8988T (cell line): Measurements from ENCODE around the gene TMPRSS12.
"Not testable (repeated sequence)": the region's sequence is repeated elsewhere in the genome, so short reads cannot be mapped to it uniquely, and the experiment has no call there.

Experiments
- DNase-seq: peaks from one replicate; pipeline ENCODE4 v3.0.0; 2011

The TMPRSS12 gene

DNA sequence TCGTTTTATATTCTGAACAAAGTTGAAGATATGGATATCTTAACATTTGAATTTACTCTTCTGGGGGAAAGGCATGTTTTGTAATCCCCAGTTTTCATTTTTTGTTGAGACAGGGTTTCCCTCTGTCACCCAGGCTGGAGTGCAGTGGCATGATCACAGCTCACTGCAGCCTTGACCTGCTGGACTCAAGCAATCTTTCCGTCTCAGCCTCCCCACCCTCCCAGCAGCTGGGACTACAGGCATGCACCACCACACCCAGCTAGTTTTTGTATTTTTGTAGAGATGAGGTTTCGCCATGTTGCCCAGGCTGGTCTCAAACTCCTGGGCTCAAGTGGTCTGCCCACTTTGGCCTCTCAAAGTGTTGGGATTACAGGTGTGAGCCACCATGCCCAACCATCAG lies 84.2 kb downstream of the TMPRSS12 start:
- DNase-seq, result not testable (repeated sequence)

DNA sequence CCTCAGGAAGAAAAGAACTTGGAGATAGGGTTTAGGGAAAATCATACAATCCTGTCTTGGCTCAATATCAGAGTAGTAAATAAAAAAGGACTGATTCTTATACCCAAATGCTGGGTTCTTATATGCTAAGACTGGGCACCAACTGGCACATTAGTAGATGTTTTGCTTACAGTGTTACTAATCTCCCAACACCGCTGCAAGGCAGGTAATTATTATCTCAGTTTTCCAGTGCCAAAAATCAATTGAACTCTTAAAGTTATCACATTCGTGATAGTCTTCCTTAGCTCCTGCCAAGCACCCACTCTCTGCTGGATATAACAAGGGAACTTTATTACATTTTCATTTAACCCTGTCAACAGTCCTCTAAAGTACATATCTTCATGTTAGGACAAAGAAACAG lies 84.6 kb downstream of the TMPRSS12 start:
- DNase-seq, result no peak

DNA sequence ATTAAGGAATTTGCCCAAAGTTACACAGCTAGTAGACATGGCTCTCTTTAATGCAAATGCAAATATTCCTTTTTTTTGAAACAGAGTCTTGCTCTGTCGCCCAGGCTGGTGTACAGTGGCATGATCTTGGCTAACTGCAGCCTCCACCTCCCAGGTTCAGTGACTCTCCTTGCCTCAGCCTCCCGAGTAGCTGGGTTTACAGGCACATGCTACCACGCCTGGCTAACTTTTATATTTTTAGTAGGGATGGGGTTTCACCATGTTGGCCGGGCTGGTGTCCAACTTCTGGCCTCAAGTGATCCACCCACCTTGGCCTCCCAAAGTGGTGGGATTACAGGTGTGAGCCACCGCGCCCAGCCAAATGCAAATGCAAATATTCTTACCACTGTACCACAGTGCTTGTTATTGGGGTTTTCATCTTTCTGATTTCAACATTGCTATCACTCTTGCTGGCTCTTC lies 85.1 kb downstream of the TMPRSS12 start:
- DNase-seq, result no peak

DNA sequence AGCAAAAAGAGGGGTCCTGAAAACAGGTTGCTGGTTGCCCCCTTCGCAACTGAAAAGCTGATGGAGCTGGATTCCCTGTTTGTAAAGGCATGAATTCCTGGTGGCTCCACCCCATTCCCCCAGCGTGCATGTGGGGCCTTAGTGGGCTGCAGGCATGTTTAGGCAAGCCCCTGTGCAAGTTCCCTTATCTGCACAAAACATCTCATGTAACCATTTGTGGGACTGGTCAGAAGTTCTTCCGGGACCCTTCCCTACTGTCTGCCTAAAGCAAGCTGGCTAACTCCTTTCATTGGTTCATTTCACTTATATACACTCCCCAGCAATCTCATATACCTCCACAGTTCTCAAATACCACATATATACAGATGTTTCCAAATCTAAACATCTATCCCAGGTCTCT lies 85.7 kb downstream of the TMPRSS12 start:
- no peak for DNase-seq

DNA sequence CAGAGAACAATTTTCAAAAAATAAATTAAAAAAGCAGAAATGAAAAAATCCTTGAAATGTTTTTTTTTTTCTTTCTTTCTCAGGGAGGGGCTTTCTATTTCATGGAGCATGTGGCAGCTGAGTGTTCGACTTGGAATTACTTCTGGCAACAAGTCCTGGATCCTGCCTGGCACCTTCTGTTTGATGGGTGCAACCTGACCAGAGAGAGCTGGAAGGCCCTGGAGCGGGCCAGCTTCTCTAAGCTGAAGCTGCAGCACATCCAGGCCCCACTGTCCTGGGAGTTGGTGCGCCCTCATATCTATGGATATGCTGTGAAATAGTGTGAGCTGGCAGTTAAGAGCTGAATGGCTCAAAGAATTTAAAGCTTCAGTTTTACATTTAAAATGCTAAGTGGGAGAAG lies 87.1 kb downstream of the TMPRSS12 start:
- DNase-seq, result no peak

DNA sequence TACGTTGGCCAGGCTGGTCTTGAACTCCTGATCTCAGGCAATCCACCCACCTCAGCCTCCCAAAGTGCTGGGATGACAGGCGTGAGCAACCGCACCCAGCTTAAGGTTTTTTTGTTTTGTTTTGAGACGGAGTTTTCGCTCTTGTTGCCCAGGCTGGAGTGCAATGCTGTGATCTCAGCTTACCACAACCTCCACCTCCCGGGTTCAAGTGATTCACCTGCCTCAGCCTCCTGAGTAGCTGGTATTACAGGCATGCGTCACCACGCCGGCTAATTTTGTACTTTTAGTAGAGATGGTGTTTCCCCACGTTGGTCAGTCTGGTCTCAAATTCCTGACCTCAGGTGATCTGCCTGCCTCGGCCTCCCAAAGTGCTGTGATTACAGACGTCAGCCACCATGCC lies 87.8 kb downstream of the TMPRSS12 start:
- DNase-seq, result not testable (repeated sequence)

DNA sequence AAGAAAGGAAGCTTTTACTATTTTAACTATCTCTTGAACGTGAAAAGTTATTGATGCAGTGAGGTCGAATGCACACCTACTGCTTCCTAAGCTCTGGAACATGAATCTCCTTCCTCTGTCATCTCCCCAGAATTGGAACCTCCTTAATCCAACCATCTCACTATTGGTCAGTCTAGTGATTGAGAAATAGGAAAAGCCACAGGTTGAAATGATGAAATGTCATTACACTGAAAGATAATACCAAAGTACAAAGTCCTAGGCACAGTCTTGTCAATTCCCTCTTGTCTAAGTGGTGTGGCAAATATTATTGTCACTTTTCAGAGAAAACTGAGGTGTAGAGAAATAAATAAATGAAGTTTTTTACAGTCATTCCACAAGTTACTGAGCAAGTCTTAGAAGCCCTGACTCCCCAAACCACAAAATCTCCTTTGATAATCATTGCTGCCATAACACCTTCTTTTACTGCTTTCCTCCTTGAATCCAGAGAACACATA lies 90.1 kb downstream of the TMPRSS12 start:
- no peak for DNase-seq

DNA sequence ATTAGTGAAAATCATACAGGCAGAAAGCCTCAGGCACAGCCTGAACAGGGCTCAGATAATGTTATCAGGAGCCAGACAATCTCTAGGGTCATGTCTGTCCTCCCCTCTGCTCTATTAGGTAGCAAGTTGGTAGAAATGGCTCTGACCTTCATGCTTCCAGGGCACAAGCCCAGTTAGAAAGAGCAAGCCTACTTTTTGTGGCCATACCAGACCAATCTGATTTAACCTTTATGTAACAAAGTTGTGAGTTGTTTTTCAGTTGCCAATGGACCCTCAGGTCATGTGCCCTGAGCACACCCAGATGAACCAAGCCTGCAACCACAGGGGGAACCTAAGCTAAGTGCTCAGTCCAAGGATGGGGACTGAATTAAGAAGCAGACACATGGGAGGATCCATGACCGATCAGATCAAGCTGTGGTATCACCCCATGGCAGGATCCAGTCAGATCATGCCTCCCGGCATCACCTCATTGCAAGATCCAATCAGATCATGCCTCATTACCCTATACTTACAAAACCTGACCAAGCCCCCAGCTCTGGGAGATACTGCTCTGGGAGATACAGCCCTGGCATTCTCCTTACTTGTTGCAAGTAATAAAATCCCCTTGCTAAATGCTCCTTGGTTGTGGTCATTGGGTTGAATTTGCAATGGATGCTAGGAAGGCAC lies 90.9 kb downstream of the TMPRSS12 start:
- DNase-seq, result no peak

DNA sequence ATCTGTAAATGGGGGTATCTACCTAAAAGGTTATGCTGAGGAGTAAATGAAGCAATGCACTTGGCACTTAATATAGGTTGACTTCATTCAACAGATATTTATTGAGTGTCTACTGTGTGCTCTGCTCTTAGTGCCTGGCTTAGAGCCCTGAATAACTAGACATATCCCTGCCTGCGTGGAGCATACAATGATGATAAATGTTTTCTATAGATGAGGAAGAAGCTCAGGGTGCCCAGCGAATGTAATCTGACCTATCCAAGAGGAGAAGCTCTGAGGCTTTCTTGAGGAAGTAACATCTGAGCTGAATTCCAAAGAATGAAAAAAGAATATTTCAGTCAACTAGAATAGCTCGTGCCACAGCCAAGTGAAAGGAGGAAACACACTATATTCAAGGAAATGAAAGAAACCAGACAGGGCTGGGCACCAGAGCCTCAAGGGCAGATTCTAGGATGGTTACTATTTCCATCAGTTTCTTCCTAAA lies 91.7 kb downstream of the TMPRSS12 start:
- DNase-seq, result no peak

DNA sequence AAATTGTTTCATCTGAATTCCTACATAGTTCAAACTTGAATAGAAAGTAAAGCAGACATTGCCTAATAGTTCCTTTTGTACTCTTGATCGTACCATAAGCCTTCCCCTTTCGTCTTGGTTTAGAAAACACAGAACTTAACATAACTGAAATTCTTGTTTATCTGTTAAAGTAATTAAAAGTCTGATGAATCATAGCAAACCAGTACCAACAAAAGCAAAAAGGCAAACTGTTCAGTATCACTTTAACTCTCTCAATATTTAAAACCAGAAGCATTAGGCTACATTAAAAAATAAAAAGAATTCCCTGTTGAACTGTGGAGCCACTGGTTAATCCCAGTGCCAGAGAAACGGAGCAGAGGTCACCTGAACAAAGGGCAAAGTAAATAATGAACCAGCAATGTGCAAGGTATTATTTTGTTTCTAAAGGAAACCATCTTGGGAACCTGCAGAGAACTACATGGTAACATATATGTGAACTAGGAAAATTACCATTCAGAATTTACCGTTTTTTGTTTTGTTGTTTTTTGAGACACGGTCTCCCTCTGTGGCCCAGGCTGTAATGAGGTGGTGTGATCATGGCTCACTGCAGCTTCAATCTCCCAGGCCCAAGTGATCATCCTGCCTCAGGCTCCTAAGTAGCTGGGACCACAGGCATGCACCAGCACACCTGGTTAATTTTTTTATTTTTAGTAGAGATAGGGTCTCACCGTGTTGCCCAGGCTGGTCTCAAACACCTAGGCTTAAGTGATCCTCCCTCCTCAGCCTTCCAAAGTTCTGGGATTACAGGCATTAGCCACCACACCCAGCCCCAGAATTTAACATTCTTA lies 92.5 kb downstream of the TMPRSS12 start:
- no peak for DNase-seq

DNA sequence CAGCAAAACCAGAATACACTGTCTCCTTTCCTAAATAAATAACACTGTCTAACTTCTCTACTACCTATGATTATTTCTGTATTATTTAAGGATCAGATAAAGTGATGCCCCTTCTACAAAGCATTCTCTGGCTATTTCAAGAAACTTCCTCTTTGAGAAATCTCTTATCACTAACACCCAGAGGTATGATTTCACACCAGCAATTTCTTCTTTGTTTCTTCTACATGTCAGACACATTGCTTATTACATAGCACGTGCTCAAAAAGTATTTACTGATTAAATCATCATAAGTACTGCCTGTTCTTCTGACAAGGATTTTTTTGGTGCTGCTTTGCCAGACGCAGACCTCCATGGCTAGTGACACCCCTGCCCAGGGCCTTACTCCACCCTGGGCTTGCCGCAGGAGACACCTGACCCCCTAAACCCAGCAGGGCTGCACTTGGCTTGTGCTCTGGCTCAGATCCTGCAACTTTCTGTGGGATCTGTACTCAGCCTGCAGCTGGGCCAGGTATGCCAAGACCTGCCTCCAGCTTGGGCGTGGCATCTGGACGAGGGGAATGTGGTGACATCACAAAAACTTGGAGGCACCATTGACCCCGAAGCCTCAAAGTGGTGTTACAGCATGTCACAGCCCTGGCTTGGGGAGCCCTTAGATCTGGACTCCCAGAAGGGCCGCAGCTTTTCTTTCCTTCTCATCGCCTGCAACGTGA lies 94.2 kb downstream of the TMPRSS12 start:
- no peak for DNase-seq
